HG02571 (cell line): ENCODE data around the gene ZNF189.

ENCODE experiments used
- ATAC-seq: cut with Tn5 transposase; IDR thresholded peaks from one replicate; pipeline ENCODE4 v1.9.1; 2021; ENCODE audit warnings: mild to moderate bottlenecking, moderate library complexity; ENCODE audit not compliant: unreplicated experiment

The ZNF189 gene

DNA sequence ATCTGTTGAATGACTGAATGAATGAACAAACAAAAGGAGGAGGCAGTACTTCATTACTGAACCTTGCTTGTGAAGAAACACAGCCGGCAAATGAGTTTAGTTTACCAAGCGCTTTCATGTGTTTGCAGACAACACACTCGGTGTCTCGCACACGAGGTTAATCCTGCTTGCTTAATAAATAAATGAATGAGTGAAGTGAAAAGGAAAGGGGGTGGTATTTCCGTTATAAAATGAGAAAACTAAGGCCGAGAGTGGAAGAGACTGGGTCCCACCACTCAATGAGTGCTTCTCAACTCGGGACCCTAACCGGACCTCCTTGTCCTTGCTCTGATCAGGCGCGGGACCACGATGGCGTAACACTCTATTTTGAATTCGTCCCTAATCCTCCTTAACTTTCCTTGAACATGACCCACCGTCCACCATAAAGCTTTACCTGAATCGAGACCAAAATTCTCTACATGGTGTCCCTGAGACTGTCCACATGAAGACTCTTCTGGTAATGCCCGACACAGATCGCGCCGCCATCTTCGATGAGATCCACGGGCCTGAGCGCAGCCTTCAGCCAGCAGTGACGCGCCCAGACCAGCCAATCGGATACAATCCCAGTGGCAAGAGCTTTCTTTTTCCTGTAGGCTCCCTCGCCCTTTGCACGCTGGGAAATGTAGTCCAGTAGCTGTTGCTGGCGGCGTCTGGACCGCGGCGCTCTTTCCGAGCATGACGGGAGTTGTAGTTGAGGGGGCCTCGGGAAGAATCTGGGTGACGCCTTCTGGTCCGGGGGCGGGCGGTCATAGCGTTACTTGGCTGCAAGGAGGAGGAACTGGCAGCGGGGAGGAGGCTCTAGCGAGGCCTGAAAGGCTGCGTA is at the start of gene ZNF189, which contains the start of gene MRPL50:
ZNF189 (plus strand) TSS at position 784 of the 862 bp plus-strand sequence. CDS start 306 bp downstream, outside the sequence.
MRPL50 (minus strand) TSS at position 551 of the 862 bp plus-strand sequence; CDS start at position 525, 26 bp downstream.
- peak; percentile 98 for ATAC-seq

DNA sequence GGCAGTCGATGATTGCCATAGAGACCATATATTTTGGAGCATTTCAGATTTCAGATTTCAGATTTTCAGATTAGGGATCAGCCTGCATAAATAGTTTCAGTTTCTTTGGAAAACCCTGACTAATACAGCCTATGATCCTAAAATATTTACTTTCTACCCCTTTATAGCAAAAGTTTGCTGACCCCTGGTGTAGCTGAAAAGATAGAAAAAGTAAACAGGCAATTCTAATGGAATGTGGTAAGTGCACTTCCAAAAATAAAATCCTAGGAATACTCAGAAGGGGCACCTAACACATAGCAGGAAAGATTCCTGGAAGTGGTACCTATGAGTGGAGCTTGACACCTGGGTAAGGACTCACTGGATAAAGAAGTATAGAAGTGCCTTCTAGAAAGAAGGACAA is 48.4 kb upstream of the ZNF189 start:
- ATAC-seq, result no peak

DNA sequence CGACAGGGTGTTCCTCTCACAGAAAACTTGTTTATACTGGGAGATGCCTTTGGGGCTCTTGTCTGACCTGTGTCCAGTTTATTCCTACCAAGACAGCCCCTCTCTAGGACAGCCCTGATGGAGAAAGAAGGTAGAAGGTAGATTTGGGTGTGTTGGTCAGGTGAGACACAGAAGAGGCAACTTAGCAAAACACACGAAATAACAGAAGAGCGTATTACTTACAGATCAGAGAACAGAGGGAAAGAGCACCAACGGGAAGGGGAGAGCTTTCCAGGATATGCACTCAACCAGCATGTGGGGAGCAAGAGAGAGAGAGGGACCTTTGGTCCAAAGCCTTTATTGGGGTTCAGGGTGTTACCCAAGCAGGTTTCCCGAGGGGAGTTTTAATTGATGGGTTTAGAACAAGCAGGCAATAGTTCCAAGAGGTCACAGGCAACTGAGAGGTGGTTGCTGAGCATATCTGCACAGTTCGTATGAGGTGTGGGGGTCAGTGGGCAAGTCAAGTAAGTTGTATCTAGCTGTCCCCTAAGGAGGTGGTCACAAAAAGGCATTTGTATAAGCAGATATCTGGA is 45.7 kb upstream of the ZNF189 start:
- no peak for ATAC-seq

DNA sequence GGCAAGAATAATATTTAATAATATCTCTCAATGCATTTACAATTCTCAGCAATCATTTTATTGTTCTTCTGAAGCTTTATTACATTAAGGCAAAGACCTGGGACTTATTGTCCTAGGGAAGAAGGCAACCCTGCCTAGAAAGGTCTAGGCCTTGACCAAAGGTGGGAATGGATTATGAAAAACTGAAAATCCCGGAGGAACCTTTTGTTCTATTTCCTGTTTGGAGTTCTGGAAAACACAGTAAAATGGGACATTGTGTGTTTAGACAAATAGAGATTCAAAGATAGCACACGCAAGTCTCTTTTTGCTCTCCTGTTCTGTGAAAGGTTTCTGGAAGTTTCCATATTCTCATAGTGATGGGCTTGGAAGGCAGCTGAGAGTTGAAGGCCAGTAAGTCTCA is 45.0 kb upstream of the ZNF189 start:
- ATAC-seq, result no peak

DNA sequence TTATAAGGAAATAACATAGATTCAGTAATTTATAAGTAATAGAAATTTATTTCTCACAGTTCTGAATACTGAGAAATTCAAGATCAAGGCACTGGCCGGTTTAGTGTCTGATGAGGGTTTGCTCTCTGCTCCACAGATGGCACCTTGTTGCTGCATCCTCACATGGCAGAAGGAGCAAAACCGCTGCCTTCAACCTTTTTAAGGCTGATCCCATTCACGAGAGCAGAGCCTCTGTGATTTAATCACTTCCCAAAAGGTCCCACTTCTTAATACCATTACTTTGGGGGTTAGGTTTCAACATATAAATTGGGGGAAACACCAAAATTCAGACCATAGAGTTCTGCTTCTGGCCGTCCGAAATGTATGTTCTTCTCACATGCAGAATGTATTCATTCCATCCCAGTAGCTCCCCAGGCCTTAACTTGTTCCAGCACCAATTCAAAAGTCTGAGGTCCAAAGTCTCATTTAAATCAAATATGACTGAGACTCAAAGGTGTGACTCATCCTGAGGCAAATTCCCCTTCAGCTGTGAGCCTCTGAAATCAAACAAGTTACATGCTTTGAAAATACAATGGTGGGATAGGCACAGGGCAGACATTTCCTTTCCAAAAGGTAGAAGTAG is 44.4 kb upstream of the ZNF189 start:
- ATAC-seq, result no peak

DNA sequence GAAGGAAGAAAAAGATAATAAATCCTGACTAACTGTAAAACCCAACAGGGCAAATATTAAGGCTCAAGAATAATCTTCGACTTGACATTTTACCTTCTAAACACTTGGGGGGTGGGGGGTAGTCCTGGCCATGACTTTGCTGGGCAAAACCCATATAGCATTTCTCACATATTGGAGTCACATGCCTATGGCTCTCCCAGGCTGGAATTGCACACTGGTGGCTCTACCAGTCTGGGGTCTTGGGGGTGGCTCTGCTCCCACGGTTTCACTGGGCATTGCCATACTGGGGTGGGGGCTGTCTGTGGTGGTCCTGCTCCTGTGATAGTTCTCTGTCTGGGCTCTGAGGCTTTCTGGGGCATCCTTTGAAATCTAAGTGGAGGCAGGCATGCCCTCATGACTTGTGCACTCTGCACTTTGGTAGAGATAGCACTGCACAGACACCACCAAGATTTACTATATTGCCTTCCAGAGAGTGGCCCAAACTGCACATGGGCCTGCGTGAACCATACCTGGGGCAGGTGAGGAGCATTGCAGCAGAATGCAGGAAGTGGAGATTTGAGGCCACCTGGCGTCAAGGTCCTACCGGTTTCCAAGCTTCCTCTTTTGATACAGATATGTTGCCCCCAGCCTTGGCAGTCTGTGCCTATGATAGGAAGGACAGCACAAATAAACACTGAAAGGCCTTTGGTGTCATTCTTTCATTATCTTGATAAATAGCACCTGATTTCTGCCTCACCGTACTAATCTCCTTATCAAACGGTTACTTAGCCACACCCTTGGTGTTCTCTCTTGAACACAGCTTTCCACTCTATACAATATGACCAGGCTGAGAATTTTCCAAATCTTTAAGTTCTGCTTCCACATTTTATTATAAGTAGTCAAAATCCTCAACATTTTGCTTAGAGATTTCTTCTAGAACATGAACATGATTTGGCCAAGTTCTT is 43.6 kb upstream of the ZNF189 start:
- no peak for ATAC-seq

DNA sequence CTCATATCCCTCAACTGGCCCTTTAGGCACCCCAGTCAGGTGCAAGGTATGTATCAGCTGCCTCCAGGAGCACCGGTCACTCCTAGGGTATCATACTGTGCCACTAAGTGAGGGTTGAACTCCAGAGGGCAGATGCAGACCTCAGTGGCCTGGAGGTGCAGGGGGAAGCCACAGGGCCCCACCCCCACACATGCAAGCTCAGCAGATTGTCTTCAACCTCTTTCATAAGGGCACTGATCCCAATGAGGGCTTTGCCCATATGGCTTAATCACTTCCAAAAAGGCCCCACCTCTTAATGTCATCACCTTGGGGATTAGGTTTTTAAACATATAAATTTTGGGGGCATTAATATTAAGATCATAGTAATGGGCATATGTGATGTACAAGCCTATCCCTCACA is 42.0 kb upstream of the ZNF189 start:
- no peak for ATAC-seq

DNA sequence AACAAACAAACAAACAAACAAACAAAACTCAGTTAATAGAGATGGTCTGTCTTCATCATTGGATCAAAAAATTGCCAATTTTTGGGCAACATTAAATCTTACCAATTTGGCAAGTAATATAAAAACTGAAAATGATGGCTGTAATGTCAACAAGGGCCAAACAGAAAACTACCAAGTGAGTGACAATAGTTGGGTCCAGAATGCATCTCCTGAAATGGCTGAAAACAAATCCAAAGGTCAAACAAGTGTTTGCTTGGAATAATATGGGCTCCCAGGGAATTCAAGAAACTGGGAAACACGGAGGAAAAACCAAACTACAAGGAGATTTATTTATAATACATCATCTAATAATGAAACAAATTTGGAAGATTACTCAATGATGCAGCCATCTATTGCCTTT is 39.0 kb upstream of the ZNF189 start:
- no peak for ATAC-seq

DNA sequence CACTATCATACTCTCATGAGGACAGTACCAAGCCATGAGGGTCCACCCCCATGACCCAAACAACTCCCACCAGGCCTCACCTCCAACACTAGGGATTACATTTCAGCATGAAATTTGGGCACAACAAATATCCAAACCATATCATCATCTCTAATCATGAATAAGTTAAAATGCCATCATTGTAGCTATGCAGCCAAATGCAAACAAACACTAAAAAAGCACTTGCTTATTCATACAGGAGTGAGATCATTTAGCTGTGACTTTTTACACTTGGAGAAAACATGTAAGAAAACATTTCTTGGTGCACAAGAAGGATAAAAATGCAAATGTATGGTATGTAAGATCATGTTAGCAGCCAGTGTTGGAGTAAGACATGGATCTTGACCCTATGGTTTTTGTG is 38.0 kb upstream of the ZNF189 start:
- no peak for ATAC-seq

DNA sequence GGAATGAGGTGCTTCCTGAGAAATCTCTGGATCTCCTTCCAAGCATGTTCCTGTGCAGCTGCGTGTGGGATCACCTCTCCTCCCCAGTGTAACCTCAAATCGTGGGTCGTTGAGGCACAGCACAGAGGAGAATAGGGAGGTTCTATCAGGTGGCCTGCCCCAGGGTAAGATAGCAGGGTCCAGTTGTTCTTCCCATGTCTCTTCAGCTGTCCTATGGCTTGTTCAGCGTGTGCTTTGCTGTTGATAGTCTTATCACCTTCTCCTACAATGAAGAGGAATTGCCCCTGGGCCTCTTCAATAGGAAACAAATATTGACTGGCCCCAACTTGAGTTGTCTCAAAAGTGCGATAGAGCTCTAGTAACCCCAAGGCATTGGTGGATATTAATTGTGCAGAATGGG is 36.2 kb upstream of the ZNF189 start:
- ATAC-seq, result no peak

DNA sequence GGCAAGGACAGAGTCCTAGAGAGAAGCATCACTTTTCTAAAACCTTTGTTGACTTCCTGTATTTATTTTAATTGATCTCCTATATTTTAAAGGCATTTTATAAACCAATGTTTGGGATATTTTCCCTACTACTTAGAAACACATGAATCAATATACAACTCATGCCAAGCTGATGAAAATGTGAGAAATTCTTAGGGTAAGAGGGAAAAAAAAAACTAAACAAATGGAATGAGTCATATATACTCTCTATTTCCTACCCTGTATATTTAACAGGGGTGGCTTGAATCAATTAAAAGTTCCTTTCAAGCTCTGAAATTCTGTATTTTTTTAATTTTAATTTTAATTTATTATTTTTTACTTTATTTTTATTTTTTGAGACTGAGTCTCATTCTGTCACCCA is 33.5 kb upstream of the ZNF189 start:
- ATAC-seq, result no peak

DNA sequence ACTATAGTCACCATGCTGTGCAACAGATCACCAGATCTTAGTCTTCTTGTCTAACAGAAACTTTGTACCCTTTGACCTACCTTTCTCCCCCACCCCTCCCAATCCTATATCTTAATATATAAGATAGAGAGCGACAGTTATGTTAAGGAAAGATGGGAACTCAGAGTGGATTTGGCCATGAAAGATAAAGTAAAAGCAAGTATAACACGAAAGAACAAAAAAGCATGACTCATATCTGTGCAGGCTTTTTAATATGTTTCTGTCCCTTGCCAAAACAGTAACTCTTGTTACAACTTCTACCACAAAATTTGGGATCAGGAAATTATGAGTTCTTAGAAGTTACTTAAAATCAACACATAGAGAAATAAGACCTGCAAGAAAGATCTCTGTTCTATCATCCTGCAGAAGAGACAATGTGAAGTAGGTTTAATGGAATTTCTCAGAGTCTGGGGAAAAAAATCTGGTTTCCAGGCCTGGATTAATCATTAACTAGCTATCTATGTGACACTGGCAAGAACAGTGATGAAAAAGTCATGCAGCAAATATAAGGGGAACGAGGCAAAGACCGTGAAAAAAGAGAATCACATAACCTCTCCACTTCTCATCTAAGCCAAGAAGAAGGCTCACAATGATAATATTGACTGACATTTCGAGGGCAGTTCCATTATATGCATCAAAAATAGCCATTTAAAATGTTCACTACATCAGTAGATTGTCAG is 32.5 kb upstream of the ZNF189 start:
- ATAC-seq, result no peak

DNA sequence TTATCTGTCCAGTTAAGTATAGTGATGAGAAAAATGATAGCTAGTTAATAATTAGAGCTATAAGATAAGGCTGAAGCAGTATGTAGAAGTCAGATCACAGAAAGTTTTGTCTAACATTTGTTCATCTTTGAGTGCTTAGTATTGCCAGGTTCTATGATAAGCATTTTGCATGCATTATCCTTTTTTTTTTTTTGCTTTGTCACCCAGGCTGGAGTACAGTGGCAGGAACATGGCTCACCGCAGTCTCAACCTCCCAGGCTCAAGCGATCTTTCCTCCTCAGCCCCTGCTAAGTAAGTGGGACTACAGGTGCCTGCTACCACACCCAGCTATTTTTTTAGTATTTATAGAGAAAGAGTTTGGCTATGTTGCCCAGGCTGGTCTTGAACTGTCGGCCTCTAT is 31.3 kb upstream of the ZNF189 start:
- no peak for ATAC-seq

DNA sequence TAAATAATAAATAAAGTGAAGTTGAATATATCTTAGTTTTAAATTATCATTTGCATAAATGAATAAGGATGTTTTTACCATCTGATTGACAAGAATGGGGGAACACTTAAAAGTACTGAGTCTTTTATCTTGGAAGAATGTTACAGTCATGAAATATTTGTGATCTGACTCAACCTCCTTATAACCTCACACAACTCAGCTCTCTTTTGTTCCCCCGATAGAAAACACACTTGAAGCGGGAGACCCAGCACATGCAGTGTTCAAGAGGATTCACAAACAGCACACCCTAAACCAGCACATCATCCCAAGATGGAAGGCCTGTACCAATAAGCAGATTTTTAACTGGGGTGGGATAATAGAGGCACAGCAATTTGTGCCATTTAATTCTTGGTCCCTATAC is 29.4 kb upstream of the ZNF189 start:
- ATAC-seq, result no peak

DNA sequence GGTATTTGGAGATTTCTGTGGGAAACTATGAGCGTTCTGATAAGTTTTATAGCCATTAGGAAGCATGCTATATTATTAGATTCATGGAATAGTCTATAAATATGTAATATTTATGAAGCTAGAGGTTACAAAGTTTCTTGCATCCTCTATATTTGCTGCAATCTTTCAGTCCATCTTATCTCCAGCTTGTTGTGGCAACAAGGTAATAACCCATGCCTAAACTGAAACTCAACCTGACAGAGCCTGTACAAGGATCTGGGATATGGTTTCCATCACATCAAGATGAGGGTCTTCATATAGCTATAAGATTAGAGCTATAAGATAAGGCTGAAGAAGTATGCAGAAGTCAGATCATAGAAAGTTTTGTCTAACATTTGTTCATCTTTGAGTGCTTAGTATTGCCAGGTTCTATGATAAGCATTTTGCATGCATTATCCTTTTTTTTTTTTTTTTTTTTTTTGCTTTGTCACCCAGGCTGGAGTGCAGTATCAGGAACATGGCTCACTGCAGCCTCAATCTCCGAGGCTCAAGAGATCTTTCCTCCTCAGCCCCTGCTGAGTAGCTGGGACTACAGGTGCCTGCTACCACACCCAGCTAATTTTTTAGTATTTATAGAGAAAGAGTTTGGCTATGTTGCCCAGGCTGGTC is 28.6 kb upstream of the ZNF189 start:
- no peak for ATAC-seq

DNA sequence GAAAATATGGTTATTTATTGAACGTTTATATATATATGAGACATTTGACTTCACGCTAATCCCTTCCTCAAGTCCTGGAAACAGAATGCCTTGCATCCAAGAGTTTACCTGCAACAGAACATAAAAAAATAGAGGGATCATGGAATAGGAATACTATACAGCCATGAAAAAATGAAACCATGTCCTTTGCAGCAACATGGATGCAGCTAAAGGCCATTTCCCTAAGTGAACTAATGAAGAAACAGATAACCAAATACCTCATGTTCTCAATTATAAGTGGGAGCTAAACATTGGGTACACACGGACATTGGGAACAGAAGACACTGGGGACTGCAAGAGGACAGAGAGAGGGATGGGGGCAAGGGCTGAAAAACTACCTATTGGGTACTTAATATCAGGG is 26.8 kb upstream of the ZNF189 start:
- no peak for ATAC-seq

DNA sequence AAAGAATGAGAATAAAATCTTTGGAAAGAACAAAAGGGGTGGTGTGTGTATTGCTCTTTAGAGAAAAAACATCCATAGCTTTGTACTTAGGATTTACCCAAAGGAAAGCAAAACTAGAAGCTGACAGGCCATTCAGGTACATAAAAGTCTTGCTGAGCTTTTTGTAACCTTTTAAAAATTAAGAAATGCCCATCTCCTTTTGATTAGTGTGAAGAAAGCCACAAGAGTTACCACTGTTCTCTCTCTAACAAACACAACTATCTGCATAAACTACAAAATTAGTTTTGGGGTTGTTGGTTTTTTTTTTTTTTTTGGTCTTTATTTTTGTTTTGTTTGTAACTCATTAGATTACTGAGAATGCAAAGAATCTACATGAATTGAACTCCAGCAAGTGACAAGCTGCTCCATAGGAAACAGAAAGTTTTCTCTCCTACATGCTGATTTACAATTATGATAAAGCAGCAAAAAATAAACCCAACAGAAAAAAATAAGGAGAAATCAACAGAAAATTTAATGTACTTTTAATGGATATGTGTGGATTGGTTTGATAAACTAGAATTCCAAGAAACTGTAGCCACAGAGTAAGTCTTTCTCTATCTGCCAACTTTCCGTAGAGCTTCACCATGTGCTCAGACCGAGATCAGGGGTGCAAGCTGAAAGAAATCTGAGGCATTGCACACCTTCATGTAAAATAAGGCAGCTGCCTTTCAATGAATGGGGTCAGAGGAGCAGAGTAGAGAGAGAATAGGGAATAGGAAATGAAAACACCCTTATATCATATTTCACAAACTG is 26.1 kb upstream of the ZNF189 start:
- ATAC-seq, result no peak

DNA sequence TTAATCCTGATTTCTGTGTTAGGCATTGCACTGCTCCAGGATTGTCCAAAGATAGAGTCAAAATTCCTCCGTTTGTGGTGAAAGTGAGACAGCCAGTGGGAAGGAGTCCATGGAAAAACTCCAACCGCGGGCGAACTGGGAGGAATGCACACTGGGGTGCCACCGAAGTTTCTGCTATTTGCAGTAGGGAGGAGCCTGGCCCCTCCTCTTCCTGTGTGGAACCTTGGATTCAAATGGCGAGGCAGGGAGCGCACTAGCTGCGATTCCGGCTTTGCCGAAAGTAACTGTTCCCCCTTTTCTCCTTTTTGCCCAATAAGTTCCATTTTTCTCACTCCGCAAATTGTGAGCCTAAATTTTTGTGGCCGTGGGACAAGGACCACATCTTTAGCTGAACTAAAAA is 23.1 kb upstream of the ZNF189 start:
- no peak for ATAC-seq
